Spinal cord (tissue), 10 donors: ENCODE measurements around the gene FAM83C. TPM values are rescaled to one million over a fixed set of nuclear protein-coding genes. Genes with fewer than 3 reads are reported as not detected.

Experiments used
- DNase-seq, 6 donors: peaks; one replicate each; pipeline versions ENCODE4 v3.0.0 to v3.0.0-alpha.2; 2013 to 2015; ENCODE audit warnings: low spot score in 6 of 6, low read depth in 4 of 6
- H3K27ac ChIP-seq: one replicate; pipeline ENCODE4 v1.5.1; 2013; ENCODE audit warnings: low read depth, low read length, control low read depth
- H3K27me3 ChIP-seq: one replicate; pipeline ENCODE4 v1.6.1; 2013; ENCODE audit warnings: low read length; ENCODE audit not compliant: control insufficient read depth, insufficient read depth
- H3K36me3 ChIP-seq: one replicate; pipeline ENCODE4 v1.6.1; 2013; ENCODE audit warnings: low read length; ENCODE audit not compliant: control insufficient read depth, insufficient read depth
- H3K4me1 ChIP-seq: one replicate; pipeline ENCODE4 v1.6.1; 2013; ENCODE audit warnings: low read length; ENCODE audit not compliant: control insufficient read depth, insufficient read depth
- H3K4me3 ChIP-seq: one replicate; pipeline ENCODE4 v1.5.1; 2013; ENCODE audit warnings: low read depth, low read length, control low read depth
- H3K9me3 ChIP-seq: one replicate; pipeline ENCODE4 v1.6.1; 2013; ENCODE audit warnings: low read length; ENCODE audit not compliant: control insufficient read depth, insufficient read depth
- WGBS: methylation state at CpG from one replicate; pipeline ENCODE4 v1.1.5; 2013; ENCODE audit warnings: missing lambda C conversion rate; ENCODE audit not compliant: insufficient coverage; 5-methylcytosine and 5-hydroxymethylcytosine counted together
- polyA plus RNA-seq, 2 donors: library from polyadenylated mRNA; unstranded; fragments of 120-200 nt; gene quantifications; one replicate each; pipeline ENCODE4 v1.2.1, GENCODE V29; 2013; ENCODE audit not compliant: insufficient read length in 2 of 2
- total RNA-seq, 2 donors: library from RNA; depleted of rRNA in 1 of 2; stranded (reverse); fragments of 120-200 nt in 1 of 2; fragments of >200 nt in 1 of 2; gene quantifications; one replicate each; pipeline versions ENCODE4 v1.2.3 to v1.2.4, GENCODE V29; 2013 to 2014
- donor health status: healthy.

FAM83C gene
- total and polyA plus RNA-seq, 4 donors: 0.05 TPM; not detected in 3

- no peak overlapping the region for H3K4me3 ChIP-seq
- no peaks in the 10 kb centered on the region for H3K27me3 ChIP-seq
- peaks cover 17% of the 10 kb centered on the region for H3K36me3 ChIP-seq
- no peaks in the 10 kb centered on the region for H3K9me3 ChIP-seq
- peaks cover 16% of the 10 kb centered on the region for H3K4me1 ChIP-seq
- DNase-seq: no peak
- no peak overlapping the region for H3K27ac ChIP-seq
- WGBS: 96% methylated on average over 12 of the region's 12 CpGs
These were observed 5.9 kb downstream of the FAM83C start for GRCh38 chr20:35286077-35286898.

GRCh38 chr20:35285806-35286076, 6.5 kb downstream of the FAM83C start:
- no peak for DNase-seq
- Histone ChIP-seq H3K36me3 (peaks cover 21% of the 10 kb centered on the region), H3K4me3 (no peak overlapping the region), H3K27ac (no peak overlapping the region), H3K9me3 (no peaks in the 10 kb centered on the region), H3K4me1 (peaks cover 16% of the 10 kb centered on the region), H3K27me3 (no peaks in the 10 kb centered on the region)
- WGBS: 100% methylated on average over 1 of the region's 5 CpGs

- Histone ChIP-seq H3K27me3 (no peaks in the 10 kb centered on the region), H3K36me3 (peaks cover 27% of the 10 kb centered on the region), H3K9me3 (no peaks in the 10 kb centered on the region), H3K4me1 (peaks cover 16% of the 10 kb centered on the region), H3K27ac (peak overlapping the region; percentile 79), H3K4me3 (peak overlapping the region; percentile 81)
- no peak for DNase-seq
- 25% methylated on average over 17 of the region's 19 CpGs for WGBS
These were observed 7.0 kb downstream of the FAM83C start for GRCh38 chr20:35284992-35285805.

GRCh38 chr20:35284267-35284991, 7.8 kb downstream of the FAM83C start, which contains the start of gene EIF6:
TSS of gene EIF6 (minus strand) at chr20:35284772. CDS start at chr20:35284487, 285 bp downstream.
- H3K4me3 ChIP-seq: peak within 1 kb of the TSS; percentile 81
- no peaks in the 10 kb centered on the region for H3K27me3 ChIP-seq
- H3K36me3 ChIP-seq: peaks cover 35% of the 10 kb centered on the region
- WGBS: under 1% methylated on average over 54 of the region's 61 CpGs
- peaks cover 16% of the 10 kb centered on the region for H3K4me1 ChIP-seq
- peak; percentile 71 to 96 (median 80) for DNase-seq
- no peaks in the 10 kb centered on the region for H3K9me3 ChIP-seq
- peak within 1 kb of the TSS; percentile 79 for H3K27ac ChIP-seq

GRCh38 chr20:35283441-35284266, 8.6 kb downstream of the FAM83C start:
- Histone ChIP-seq H3K27ac (no peak overlapping the region), H3K36me3 (peaks cover 42% of the 10 kb centered on the region), H3K27me3 (no peaks in the 10 kb centered on the region), H3K9me3 (no peaks in the 10 kb centered on the region), H3K4me1 (peaks cover 20% of the 10 kb centered on the region), H3K4me3 (peak overlapping the region; percentile 81)
- 21% methylated on average over 16 of the region's 24 CpGs for WGBS
- DNase-seq: no peak

GRCh38 chr20:35281506-35282101, 10.6 kb downstream of the FAM83C start:
- peaks cover 50% of the 10 kb centered on the region for H3K36me3 ChIP-seq
- H3K4me3 ChIP-seq: no peak overlapping the region
- no peaks in the 10 kb centered on the region for H3K27me3 ChIP-seq
- no peak overlapping the region for H3K27ac ChIP-seq
- no peak for DNase-seq
- H3K4me1 ChIP-seq: peaks cover 34% of the 10 kb centered on the region
- no peaks in the 10 kb centered on the region for H3K9me3 ChIP-seq
- WGBS: 93% methylated on average over 7 of the region's 10 CpGs

- DNase-seq: no peak
These were observed 11.7 kb downstream of the FAM83C start for GRCh38 chr20:35280523-35280922.

GRCh38 chr20:35279533-35280174, 12.6 kb downstream of the FAM83C start:
- WGBS: 89% methylated on average over 7 of the region's 7 CpGs
- no peaks in the 10 kb centered on the region for H3K9me3 ChIP-seq
- H3K36me3 ChIP-seq: peaks cover 70% of the 10 kb centered on the region
- H3K27me3 ChIP-seq: no peaks in the 10 kb centered on the region
- H3K27ac ChIP-seq: no peak overlapping the region
- DNase-seq: no peak
- H3K4me1 ChIP-seq: peaks cover 42% of the 10 kb centered on the region
- H3K4me3 ChIP-seq: no peak overlapping the region

More at GRCh38 chr20:35280523-35280922, 11.7 kb downstream of the FAM83C start:
- Histone ChIP-seq H3K4me1 (peaks cover 43% of the 10 kb centered on the region), H3K9me3 (no peaks in the 10 kb centered on the region), H3K27ac (no peak overlapping the region), H3K27me3 (no peaks in the 10 kb centered on the region), H3K36me3 (peaks cover 61% of the 10 kb centered on the region), H3K4me3 (no peak overlapping the region)
- WGBS: 98% methylated on average over 6 of the region's 6 CpGs
